D721Med (cell line): ENCODE data around the gene ZDHHC16.
"Not testable (repeated sequence)": the region's sequence is repeated elsewhere in the genome, so short reads cannot be mapped to it uniquely, and the experiment has no call there.

Experiments
- DNase-seq: peaks from one replicate; pipeline ENCODE4 v3.0.0; 2011; ENCODE audit warnings: low spot score; ENCODE audit not compliant: insufficient read length
- FAIRE-seq: peaks from 2 replicates; lab custom pipeline; 2011; peaks lifted over from hg19 to GRCh38; lab: Jason Lieb, UNC
- CTCF ChIP-seq: IDR thresholded peaks from 2 replicates; pipeline ENCODE4 v1.5.1; 2012; ENCODE audit warnings: mild to moderate bottlenecking, control low read depth; ENCODE audit not compliant: insufficient read depth; ENCODE audit errors: missing control alignments

The ZDHHC16 gene

GRCh38 chr10:97464226-97464625 is 18.3 kb downstream of the ZDHHC16 start:
- no peak for FAIRE-seq
- no peak for DNase-seq
- TF ChIP-seq CTCF: no peak

GRCh38 chr10:97465982-97466381 is 20.0 kb downstream of the ZDHHC16 start:
- DNase-seq (no peak), FAIRE-seq (no peak)
- no peak for TF ChIP-seq CTCF

- no peak for TF ChIP-seq CTCF
- FAIRE-seq (no peak), DNase-seq (no peak)
These were observed 20.8 kb downstream of the ZDHHC16 start for GRCh38 chr10:97466755-97467154.

- FAIRE-seq (no peak), DNase-seq (no peak)
- TF ChIP-seq CTCF: no peak
These were observed 22.2 kb downstream of the ZDHHC16 start for GRCh38 chr10:97468162-97468561.

GRCh38 chr10:97468781-97469180 is 22.8 kb downstream of the ZDHHC16 start:
- DNase-seq, FAIRE-seq: not testable (repeated sequence)

GRCh38 chr10:97474918-97475317 is 28.9 kb downstream of the ZDHHC16 start:
- FAIRE-seq (no peak), DNase-seq (no peak)
- TF ChIP-seq CTCF: no peak

- DNase-seq (no peak), FAIRE-seq (no peak)
- no peak for TF ChIP-seq CTCF
These were observed 30.1 kb downstream of the ZDHHC16 start for GRCh38 chr10:97475936-97476594.

GRCh38 chr10:97479410-97479809 is 33.4 kb downstream of the ZDHHC16 start:
- FAIRE-seq: not testable (repeated sequence)

More at GRCh38 chr10:97479410-97479809, 33.4 kb downstream of the ZDHHC16 start:
- not testable (repeated sequence) for DNase-seq
